K562 (cell line): Measurements from ENCODE around the gene FBXL22. TPM values are rescaled to one million over a fixed set of nuclear protein-coding genes. Genes with fewer than 3 reads are reported as not detected.

ENCODE experiments used
- ATAC-seq: fragments of 200-7000 bp; cut with Tn5 transposase; 3 replicates; pipeline ENCODE4 v1.9.1; 2020; ENCODE audit warnings: moderate library complexity
- BruUV-seq: library from RNA; stranded (reverse); fragments of 400-500 nt; replicated peaks from 2 replicates; lab custom pipeline; 2021; lab: Mats Ljungman, UMichigan
- CTCF ChIA-PET: fragments of 300-600 bp; formaldehyde crosslinking; extraction: SDS; loops from one replicate; lab custom pipeline; 2021; ENCODE audit warnings: low intra/inter-chr PET ratio; lab: Yijun Ruan, JAX
- POLR2A ChIA-PET: fragments of 300-600, 350-650 bp; sonication (Branson Sonifier 250); formaldehyde crosslinking; extraction: SDS; loops from one replicate; lab custom pipeline; 2021; ENCODE audit warnings: antibody characterized with exemption, inconsistent platforms; lab: Yijun Ruan, JAX
- DNase-seq, 4 experiments: peaks; one replicate each; pipeline versions ENCODE4 v3.0.0 to v3.0.0-alpha.2; 2011 to 2018; ENCODE audit warnings: low spot score in 3 of 4, mixed read lengths in 3 of 4; ENCODE audit errors: extremely low read depth in 1 of 4
- FAIRE-seq: peaks from 2 replicates; lab custom pipeline; 2011; peaks lifted over from hg19 to GRCh38; lab: Jason Lieb, UNC
- H2AFZ ChIP-seq: 2 replicates; pipeline ENCODE4 v1.6.0; 2011; ENCODE audit warnings: low read depth, low read length, control low read depth, inconsistent platforms
- H3K27ac ChIP-seq: fragments of 200-600 bp; 3 replicates; pipeline ENCODE4 v1.8.0; 2011; ENCODE audit warnings: low read depth, mild to moderate bottlenecking, control low read depth, inconsistent platforms, low read length, moderate library complexity, mixed read lengths; ENCODE audit errors: extremely low read depth
- H3K27me3 ChIP-seq, 2 experiments: fragments of 300-600 bp in 1 of 2; 2 replicates in 1 of 2; 3 replicates in 1 of 2; pipeline versions ENCODE4 v1.6.0 to v1.8.0; 2011; ENCODE audit warnings: inconsistent platforms in 2 of 2, low read length in 2 of 2, mild to moderate bottlenecking in 1 of 2, mixed read lengths in 1 of 2, moderate library complexity in 1 of 2; ENCODE audit not compliant: control insufficient read depth in 2 of 2, insufficient read depth in 2 of 2
- H3K36me3 ChIP-seq: fragments of 300-600 bp; 3 replicates; pipeline ENCODE4 v1.8.0; 2011; ENCODE audit warnings: mild to moderate bottlenecking, low read length, inconsistent platforms; ENCODE audit not compliant: control insufficient read depth, insufficient read depth
- H3K4me1 ChIP-seq, 2 experiments: fragments of 200-600 bp in 1 of 2; replicated peaks in 1 of 2; 2 replicates in 1 of 2; 3 replicates in 1 of 2; pipeline versions ENCODE4 v1.5.1 to v1.8.0; 2011; ENCODE audit warnings: inconsistent platforms in 2 of 2, low read length in 2 of 2, mild to moderate bottlenecking in 1 of 2, mixed read lengths in 1 of 2, moderate library complexity in 1 of 2; ENCODE audit not compliant: control insufficient read depth in 2 of 2, insufficient read depth in 2 of 2
- H3K4me2 ChIP-seq: 2 replicates; pipeline ENCODE4 v1.6.1; 2011; ENCODE audit warnings: low read length, control low read depth, inconsistent platforms, mixed read lengths; ENCODE audit not compliant: insufficient read depth
- H3K4me3 ChIP-seq: fragments of 200-600 bp; sonication (generic), shearing (Covaris generic); 2 replicates; pipeline ENCODE4 v1.5.1; 2016; ENCODE audit warnings: control low read depth, inconsistent platforms
- H3K79me2 ChIP-seq: fragments of 200-600 bp; 3 replicates; pipeline ENCODE4 v1.8.0; 2011; ENCODE audit warnings: low read length, inconsistent platforms; ENCODE audit not compliant: control insufficient read depth, insufficient read depth
- H3K9ac ChIP-seq, 2 experiments: 2 replicates each; pipeline versions ENCODE4 v1.6.0 to v1.6.1; 2011; ENCODE audit warnings: low read depth in 2 of 2, low read length in 2 of 2, control low read depth in 1 of 2, inconsistent platforms in 1 of 2, mild to moderate bottlenecking in 1 of 2, mixed read lengths in 1 of 2; ENCODE audit not compliant: insufficient read depth in 1 of 2
- H3K9me1 ChIP-seq: one replicate; pipeline ENCODE4 v1.6.0; 2011; ENCODE audit warnings: inconsistent platforms, mild to moderate bottlenecking, low read length, moderate library complexity; ENCODE audit not compliant: control insufficient read depth, insufficient read depth
- H3K9me3 ChIP-seq: replicated peaks from 2 replicates; pipeline ENCODE4 v1.5.1; 2011; ENCODE audit warnings: low read depth, low read length, inconsistent platforms; ENCODE audit not compliant: control insufficient read depth, insufficient read depth
- H4K20me1 ChIP-seq: replicated peaks from 2 replicates; pipeline ENCODE4 v1.6.1; 2011; ENCODE audit warnings: low read length, inconsistent platforms, mixed read lengths; ENCODE audit not compliant: control insufficient read depth, insufficient read depth
- ELF2 ChIP-seq: fragments of 250-450 bp; sonication (Bioruptor Pico); IDR thresholded peaks from 2 replicates; pipeline ENCODE4 v1.5.0; 2021; ENCODE audit warnings: mild to moderate bottlenecking
- KDM4B ChIP-seq, 2 experiments: fragments of 450-650 bp in 1 of 2; sonication (generic) in 1 of 2; IDR thresholded peaks; 2 replicates each; pipeline ENCODE4 v1.6.1; 2016 to 2017; ENCODE audit warnings: borderline replicate concordance in 2 of 2, antibody characterized with exemption in 1 of 2, low read depth in 1 of 2, mild to moderate bottlenecking in 1 of 2
- MAFK ChIP-seq: IDR thresholded peaks from 2 replicates; pipeline ENCODE4 v1.6.1; 2011; ENCODE audit warnings: low read length, improper control_type of control experiment
- PHB2 ChIP-seq: fragments of 450-650 bp; IDR thresholded peaks from 2 replicates; pipeline ENCODE4 v1.6.1; 2017; ENCODE audit warnings: low read depth
- POLR3A ChIP-seq: IDR thresholded peaks from 2 replicates; pipeline ENCODE4 v1.6.1; 2011; ENCODE audit warnings: borderline replicate concordance, mild to moderate bottlenecking, moderate library complexity; ENCODE audit not compliant: insufficient read length, insufficient read depth; ENCODE audit errors: extremely low read depth
- RAD21 ChIP-seq, 2 experiments: fragments of 250-450 bp in 1 of 2; fragments of 450-650 bp in 1 of 2; sonication (Bioruptor Pico) in 1 of 2; formaldehyde crosslinking in 1 of 2; IDR thresholded peaks in 1 of 2; conservative IDR thresholded peaks in 1 of 2; 2 replicates each; pipeline versions ENCODE4 v1.4.0 to v1.8.0; 2020 to 2022; ENCODE audit warnings: mild to moderate bottlenecking in 2 of 2, moderate library complexity in 1 of 2
- RBM17 ChIP-seq: fragments of 200-400 bp; formaldehyde crosslinking; IDR thresholded peaks from 2 replicates; pipeline ENCODE4 v1.6.1; 2017; ENCODE audit warnings: low read depth, mild to moderate bottlenecking, low read length, borderline replicate concordance
- THRB ChIP-seq: fragments of 450-650 bp; formaldehyde crosslinking; conservative IDR thresholded peaks from 2 replicates; pipeline ENCODE4 v1.4.0; 2022; ENCODE audit warnings: mild to moderate bottlenecking, missing genetic modification characterization
- ZNF175 ChIP-seq: fragments of 200-800 bp; sonication (Bioruptor generic); IDR thresholded peaks from 2 replicates; pipeline ENCODE4 v1.6.1; 2016; ENCODE audit warnings: low read depth, mild to moderate bottlenecking, missing genetic modification characterization, missing compliant biosample characterization
- ZNF696 ChIP-seq: fragments of 250-450 bp; sonication (Bioruptor Pico); conservative IDR thresholded peaks from 2 replicates; pipeline ENCODE4 v1.4.0; 2020; ENCODE audit warnings: mild to moderate bottlenecking, moderate library complexity
- WGBS: fragments of 100-300 bp; shearing (Covaris generic); methylation state at CpG from one replicate; pipeline ENCODE4 v1.1.6; 2016; ENCODE audit warnings: low coverage, mixed read lengths; ENCODE audit not compliant: insufficient coverage; ENCODE audit errors: missing lambda C conversion rate; 5-methylcytosine and 5-hydroxymethylcytosine counted together
- in situ Hi-C: fragments of 300-500 bp; cut with MboI; formaldehyde crosslinking; loops from 4 replicates; pipeline ENCODE4 v1.15.0; 2018; ENCODE audit warnings: inconsistent platforms, mixed read lengths
- intact Hi-C: fragments of 100-400 bp; cut with micrococcal nuclease; formaldehyde crosslinking; loops from 2 replicates; pipeline ENCODE4 v1.14.2; 2022
- polyA plus RNA-seq, 8 experiments: library from polyadenylated mRNA; depleted of rRNA in 4 of 8; stranded (reverse) in 5 of 8; unstranded in 3 of 8; fragments of >200 nt; fragmentation: Nextera tagmentation in 2 of 8; fragmentation: Illumina TruSeq in 1 of 8; extraction: Ambion mirVana in 2 of 8; extraction: Trizol in 1 of 8; gene quantifications; 2 replicates each; pipeline versions ENCODE4 v1.2.1 to v1.2.3, GENCODE V29; 2011 to 2014; ENCODE audit warnings: inconsistent platforms in 1 of 8, missing spikeins in 1 of 8
- total RNA-seq, 7 experiments: library from RNA; depleted of rRNA in 6 of 7; stranded (reverse); fragments of >200 nt in 6 of 7; fragmentation: Illumina TruSeq in 2 of 7; extraction: Trizol in 2 of 7; gene quantifications; 2 replicates each; pipeline versions ENCODE4 v1.2.1 to v1.2.3, GENCODE V29; 2011 to 2021; ENCODE audit warnings: low replicate concordance in 1 of 7

FBXL22 gene
- total and polyA plus RNA-seq, 9 of the 15 experiments (the other 6 are each of a cell fraction or from before 2014, with no cell fraction given), result not detected

GRCh38 chr15:63596676-63597037, 530 bp upstream of the FBXL22 start (continued):
- TF ChIP-seq THRB, result no peak
- no peak for TF ChIP-seq KDM4B (IDR thresholded peaks at IDR 0.05; ENCODE audit: borderline replicate concordance in 2 of 2, low read depth in 1 of 2)
- TF ChIP-seq ZNF175 (CRISPR knock-in tag), result no peak
- TF ChIP-seq ELF2 (CRISPR knock-in tag), result no peak
- TF ChIP-seq ZNF696 (CRISPR knock-in tag), result no peak
- TF ChIP-seq RAD21 (CRISPR knock-in tag; conservative IDR thresholded peaks at IDR 0.05 in 1 of 2, IDR thresholded peaks at IDR 0.05 in 1 of 2), result no peak
- TF ChIP-seq MAFK, result no peak
- TF ChIP-seq RBM17, result no peak
- no peak for TF ChIP-seq POLR3A

GRCh38 chr15:63597821-63598220, 634 bp downstream of the FBXL22 start:
- CTCF ChIA-PET, result no interaction called here
- Histone ChIP-seq H3K27ac (no peak overlapping the region), H3K36me3 (peaks cover 18% of the 10 kb centered on the region; the same call in 2 of the 3 replicates), H3K4me1 (peaks cover 0 to 18% of the 10 kb centered on the region in 2 experiments; a peak in 2 of 5 replicates), H3K27me3 (no peaks in the 10 kb centered on the region), H2AFZ (no peak overlapping the region), H3K79me2 (no peaks in the 10 kb centered on the region), H3K4me2 (no peak overlapping the region), H3K9me1 (no peaks in the 10 kb centered on the region), H3K4me3 (no peak overlapping the region), H4K20me1 (no peaks in the 10 kb centered on the region), H3K9me3 (no peaks in the 10 kb centered on the region), H3K9ac (no peak overlapping the region; a peak in 1 of 4 replicates)
- no peak for TF ChIP-seq PHB2
- POLR2A ChIA-PET, result interaction anchor here (0.9 to 1.6 kb wide), 6 partner anchors 9 to 93 kb away, joined by 3 to 4 read pairs (median 3); partner anchors contain the start of gene USP3
- FAIRE-seq, result no peak
- DNase-seq, result no peak
- 81% methylated on average over 6 of the region's 6 CpGs for WGBS
- in situ Hi-C loops (loop anchor here (10.0 kb wide), 1 partner anchor 303 kb away; no protein-coding TSS in a partner anchor), intact Hi-C loops (loop anchor here (5.0 kb wide), 2 partner anchors 111 to 469 kb away; no protein-coding TSS in a partner anchor)
- no peak for ATAC-seq
- no TSS peak for BruUV-seq
